Stimulated activated naive B cell treated with anti-CD40 and anti-IgM and Interleukin-4, amounts not matched to agents 10 μg/mL and 1 μg/mL and 100 μg/mL, for 72 hours (primary cell): ENCODE data around the gene COL23A1.
"Not testable (repeated sequence)": the region's sequence is repeated elsewhere in the genome, so short reads cannot be mapped to it uniquely, and the experiment has no call there.

Experiments used
- ATAC-seq, 2 donors: fragments of 150-1000 bp; cut with Tn5 transposase; replicated peaks; 2 replicates each; pipeline ENCODE4 v1.10.0; 2021; ENCODE audit warnings: moderate library complexity in 1 of 2
- DNase-seq: peaks from one replicate; pipeline ENCODE4 v3.0.0; 2021
- H3K27ac Mint-ChIP-seq: one replicate; pipeline ENCODE4 v1.8.0; 2022; ENCODE audit warnings: mild to moderate bottlenecking, mixed read lengths
- H3K27me3 Mint-ChIP-seq, 2 donors: one replicate each; pipeline ENCODE4 v1.8.0; 2022; ENCODE audit warnings: mixed read lengths in 2 of 2
- H3K36me3 Mint-ChIP-seq, 2 donors: one replicate each; pipeline ENCODE4 v1.8.0; 2022; ENCODE audit warnings: mixed read lengths in 2 of 2, mild to moderate bottlenecking in 1 of 2
- H3K4me1 Mint-ChIP-seq, 2 donors: one replicate each; pipeline ENCODE4 v1.8.0; 2022; ENCODE audit warnings: mixed read lengths in 2 of 2, mild to moderate bottlenecking in 1 of 2
- H3K4me3 Mint-ChIP-seq, 2 donors: one replicate each; pipeline ENCODE4 v1.8.0; 2022; ENCODE audit warnings: mild to moderate bottlenecking in 2 of 2, mixed read lengths in 2 of 2, moderate library complexity in 1 of 2
- H3K9me3 Mint-ChIP-seq, 2 donors: one replicate each; pipeline ENCODE4 v1.8.0; 2022; ENCODE audit warnings: mixed read lengths in 2 of 2, mild to moderate bottlenecking in 1 of 2

COL23A1 gene

GRCh38 chr5:178314061-178314660 is 276.0 kb downstream of the COL23A1 start:
- peaks cover 10 to 11% of the 10 kb centered on the region in 2 donors for H3K9me3 Mint-ChIP-seq
- no peak overlapping the region for H3K4me3 Mint-ChIP-seq
- peaks cover 0 to 4% of the 10 kb centered on the region in 2 donors for H3K36me3 Mint-ChIP-seq
- H3K4me1 Mint-ChIP-seq, result no peaks in the 10 kb centered on the region
- no peak for DNase-seq
- peak overlapping the region; percentile 16 for H3K27ac Mint-ChIP-seq
- ATAC-seq, result no peak
- peaks cover 7 to 10% of the 10 kb centered on the region in 2 donors for H3K27me3 Mint-ChIP-seq

GRCh38 chr5:178313316-178313715 is 276.9 kb downstream of the COL23A1 start:
- no peak for ATAC-seq
- peaks cover 10 to 11% of the 10 kb centered on the region in 2 donors for H3K9me3 Mint-ChIP-seq
- peaks cover 0 to 4% of the 10 kb centered on the region in 2 donors for H3K36me3 Mint-ChIP-seq
- no peak overlapping the region for H3K4me3 Mint-ChIP-seq
- peaks cover 7 to 10% of the 10 kb centered on the region in 2 donors for H3K27me3 Mint-ChIP-seq
- no peak overlapping the region for H3K27ac Mint-ChIP-seq
- no peak for DNase-seq
- H3K4me1 Mint-ChIP-seq, result no peaks in the 10 kb centered on the region

- no peak for DNase-seq
These were observed 277.3 kb downstream of the COL23A1 start for GRCh38 chr5:178312880-178313282.

GRCh38 chr5:178310130-178310865 is 279.9 kb downstream of the COL23A1 start:
- Mint-ChIP-seq H3K27me3 (peaks cover 13 to 21% of the 10 kb centered on the region in 2 donors), H3K36me3 (no peaks in the 10 kb centered on the region), H3K9me3 (no peaks in the 10 kb centered on the region), H3K27ac (no peak overlapping the region), H3K4me3 (no peak overlapping the region), H3K4me1 (no peaks in the 10 kb centered on the region)
- DNase-seq (no peak), ATAC-seq (no peak)

More at GRCh38 chr5:178312880-178313282, 277.3 kb downstream of the COL23A1 start:
- Mint-ChIP-seq H3K36me3 (peaks cover 0 to 4% of the 10 kb centered on the region in 2 donors), H3K27me3 (peaks cover 7 to 10% of the 10 kb centered on the region in 2 donors), H3K9me3 (peaks cover 7 to 8% of the 10 kb centered on the region in 2 donors), H3K27ac (no peak overlapping the region), H3K4me3 (no peak overlapping the region), H3K4me1 (no peaks in the 10 kb centered on the region)
- no peak for ATAC-seq

- no peak overlapping the region for H3K27ac Mint-ChIP-seq
- no peak for ATAC-seq
- DNase-seq, result no peak
- no peak overlapping the region for H3K4me3 Mint-ChIP-seq
- no peaks in the 10 kb centered on the region for H3K36me3 Mint-ChIP-seq
- peaks cover 14% of the 10 kb centered on the region in 2 donors for H3K27me3 Mint-ChIP-seq
- no peaks in the 10 kb centered on the region for H3K4me1 Mint-ChIP-seq
- no peaks in the 10 kb centered on the region for H3K9me3 Mint-ChIP-seq
These were observed 280.8 kb downstream of the COL23A1 start for GRCh38 chr5:178309271-178310013.

GRCh38 chr5:178308541-178309092 is 281.6 kb downstream of the COL23A1 start:
- DNase-seq, result no peak
- H3K9me3 Mint-ChIP-seq, result no peaks in the 10 kb centered on the region
- no peak for ATAC-seq
- H3K36me3 Mint-ChIP-seq, result no peaks in the 10 kb centered on the region
- H3K4me1 Mint-ChIP-seq, result no peaks in the 10 kb centered on the region
- no peak overlapping the region for H3K4me3 Mint-ChIP-seq
- peaks cover 13 to 14% of the 10 kb centered on the region in 2 donors for H3K27me3 Mint-ChIP-seq
- no peak overlapping the region for H3K27ac Mint-ChIP-seq

GRCh38 chr5:178307267-178308045 is 282.7 kb downstream of the COL23A1 start:
- no peaks in the 10 kb centered on the region for H3K36me3 Mint-ChIP-seq
- ATAC-seq (no peak), DNase-seq (no peak)
- H3K27me3 Mint-ChIP-seq, result peaks cover 7 to 13% of the 10 kb centered on the region in 2 donors
- no peaks in the 10 kb centered on the region for H3K9me3 Mint-ChIP-seq
- H3K4me3 Mint-ChIP-seq, result no peak overlapping the region
- no peak overlapping the region for H3K27ac Mint-ChIP-seq
- no peaks in the 10 kb centered on the region for H3K4me1 Mint-ChIP-seq

GRCh38 chr5:178306430-178307225 is 283.6 kb downstream of the COL23A1 start:
- ATAC-seq, result no peak
- no peak for DNase-seq
- Mint-ChIP-seq H3K4me3 (no peak overlapping the region), H3K36me3 (no peaks in the 10 kb centered on the region), H3K27ac (no peak overlapping the region), H3K4me1 (no peaks in the 10 kb centered on the region), H3K27me3 (peaks cover 7 to 13% of the 10 kb centered on the region in 2 donors), H3K9me3 (no peaks in the 10 kb centered on the region)

GRCh38 chr5:178305801-178306200 is 284.4 kb downstream of the COL23A1 start:
- Mint-ChIP-seq H3K9me3 (peaks cover 0 to 4% of the 10 kb centered on the region in 2 donors), H3K36me3 (no peaks in the 10 kb centered on the region), H3K27me3 (peaks cover 7 to 13% of the 10 kb centered on the region in 2 donors), H3K4me3 (no peak overlapping the region), H3K27ac (no peak overlapping the region), H3K4me1 (no peaks in the 10 kb centered on the region)
- DNase-seq, result no peak
- no peak for ATAC-seq

- Mint-ChIP-seq H3K4me3 (no peak overlapping the region), H3K27me3 (peaks cover 7 to 13% of the 10 kb centered on the region in 2 donors), H3K4me1 (no peaks in the 10 kb centered on the region), H3K9me3 (peaks cover 0 to 4% of the 10 kb centered on the region in 2 donors), H3K27ac (no peak overlapping the region), H3K36me3 (no peaks in the 10 kb centered on the region)
- ATAC-seq (no peak), DNase-seq (no peak)
These were observed 285.2 kb downstream of the COL23A1 start for GRCh38 chr5:178304761-178305645.

- Mint-ChIP-seq H3K9me3 (peaks cover 0 to 4% of the 10 kb centered on the region in 2 donors), H3K27me3 (peaks cover 7 to 13% of the 10 kb centered on the region in 2 donors), H3K36me3 (no peaks in the 10 kb centered on the region), H3K27ac (no peak overlapping the region), H3K4me3 (no peak overlapping the region), H3K4me1 (no peaks in the 10 kb centered on the region)
- no peak for ATAC-seq
- no peak for DNase-seq
These were observed 286.2 kb downstream of the COL23A1 start for GRCh38 chr5:178304016-178304415.

GRCh38 chr5:178302321-178302720 is 287.9 kb downstream of the COL23A1 start:
- not testable (repeated sequence) for H3K27ac Mint-ChIP-seq, H3K36me3 Mint-ChIP-seq, DNase-seq, H3K4me1 Mint-ChIP-seq, H3K4me3 Mint-ChIP-seq, ATAC-seq, H3K9me3 Mint-ChIP-seq
- peaks cover 7 to 13% of the 10 kb centered on the region in 2 donors for H3K27me3 Mint-ChIP-seq
